IMR-90 (cell line): ENCODE measurements around the gene TSEN54. TPM values are rescaled to one million over a fixed set of nuclear protein-coding genes. Genes with fewer than 3 reads are reported as not detected.

Source experiments
- ATAC-seq: fragments of 200-7000 bp; cut with Tn5 transposase; 2 replicates; pipeline ENCODE4 v1.9.1; 2020; ENCODE audit warnings: low read depth, mild to moderate bottlenecking, moderate library complexity
- BruUV-seq: library from RNA; stranded (reverse); fragments of 400-500 nt; replicated peaks from 2 replicates; lab custom pipeline; 2021; lab: Mats Ljungman, UMichigan
- CTCF ChIA-PET: fragments of 300-600 bp; formaldehyde crosslinking; extraction: SDS; loops from one replicate; lab custom pipeline; 2021; ENCODE audit warnings: antibody characterized with exemption; lab: Yijun Ruan, JAX
- POLR2A ChIA-PET: fragments of 300-600 bp; sonication (Branson Sonifier 250); formaldehyde crosslinking; loops from one replicate; lab custom pipeline; 2022; ENCODE audit warnings: antibody characterized with exemption; ENCODE audit not compliant: unreplicated experiment; lab: Charles Lee
- DNase-seq: peaks from one replicate; pipeline ENCODE4 v3.0.0; 2013
- H2AFZ ChIP-seq: replicated peaks from 2 replicates; pipeline ENCODE3; 2013; ENCODE audit warnings: low read length, mild to moderate bottlenecking; ENCODE audit not compliant: poor library complexity
- H2AK5ac ChIP-seq: 2 replicates; pipeline ENCODE4 v1.6.1; 2013; ENCODE audit warnings: low read depth, low read length, inconsistent platforms
- H2AK9ac ChIP-seq: replicated peaks from 2 replicates; pipeline ENCODE3; 2013; ENCODE audit warnings: mild to moderate bottlenecking, low read depth, low read length, moderate library complexity; ENCODE audit not compliant: poor library complexity
- H2BK120ac ChIP-seq: 2 replicates; pipeline ENCODE4 v1.6.1; 2013; ENCODE audit warnings: low read depth, low read length, inconsistent platforms
- H2BK15ac ChIP-seq: 3 replicates; pipeline ENCODE4 v1.6.1; 2013; ENCODE audit warnings: low read depth, low read length, inconsistent platforms
- H2BK20ac ChIP-seq: 2 replicates; pipeline ENCODE4 v1.6.1; 2013; ENCODE audit warnings: low read depth, mild to moderate bottlenecking, inconsistent platforms, low read length, moderate library complexity
- H2BK5ac ChIP-seq: 2 replicates; pipeline ENCODE4 v1.6.1; 2013; ENCODE audit warnings: mild to moderate bottlenecking, low read depth, low read length, inconsistent platforms; ENCODE audit not compliant: poor library complexity, severe bottlenecking
- H3K14ac ChIP-seq: replicated peaks from 2 replicates; pipeline ENCODE4 v1.6.1; 2013; ENCODE audit warnings: low read depth, low read length, inconsistent platforms
- H3K18ac ChIP-seq: 2 replicates; pipeline ENCODE4 v1.6.1; 2013; ENCODE audit warnings: low read depth, low read length, control low read depth
- H3K23ac ChIP-seq: 2 replicates; pipeline ENCODE4 v1.6.1; 2013; ENCODE audit warnings: low read depth, low read length, inconsistent platforms
- H3K27ac ChIP-seq: 2 replicates; pipeline ENCODE4 v1.5.1; 2013; ENCODE audit warnings: mild to moderate bottlenecking, control low read depth, low read length; ENCODE audit not compliant: insufficient read depth
- H3K27me3 ChIP-seq: 2 replicates; pipeline ENCODE4 v1.6.1; 2013; ENCODE audit warnings: low read length; ENCODE audit not compliant: control insufficient read depth, insufficient read depth
- H3K36me3 ChIP-seq: 2 replicates; pipeline ENCODE4 v1.6.1; 2013; ENCODE audit warnings: low read length, mixed read lengths; ENCODE audit not compliant: control insufficient read depth, insufficient read depth
- H3K4ac ChIP-seq: 2 replicates; pipeline ENCODE4 v1.6.1; 2013; ENCODE audit warnings: low read depth, low read length, inconsistent platforms
- H3K4me1 ChIP-seq: 2 replicates; pipeline ENCODE4 v1.6.1; 2013; ENCODE audit warnings: low read length, mixed read lengths; ENCODE audit not compliant: control insufficient read depth, insufficient read depth
- H3K4me2 ChIP-seq: 2 replicates; pipeline ENCODE4 v1.6.1; 2013; ENCODE audit warnings: low read depth, mild to moderate bottlenecking, control low read depth, low read length, moderate library complexity
- H3K4me3 ChIP-seq: 2 replicates; pipeline ENCODE4 v1.5.1; 2013; ENCODE audit warnings: low read depth, mild to moderate bottlenecking, control low read depth, low read length, moderate library complexity; ENCODE audit not compliant: insufficient read depth
- H3K56ac ChIP-seq: 2 replicates; pipeline ENCODE4 v1.6.1; 2013; ENCODE audit warnings: low read length, inconsistent platforms; ENCODE audit not compliant: insufficient read depth; ENCODE audit errors: extremely low read depth
- H3K79me1 ChIP-seq, 2 experiments: 2 replicates each; pipeline ENCODE4 v1.6.1; 2013; ENCODE audit warnings: low read length in 2 of 2, inconsistent platforms in 1 of 2, low read depth in 1 of 2
- H3K9ac ChIP-seq: 2 replicates; pipeline ENCODE4 v1.6.1; 2013; ENCODE audit warnings: low read depth, low read length, control low read depth
- H3K9me1 ChIP-seq: 2 replicates; pipeline ENCODE4 v1.6.1; 2013; ENCODE audit warnings: low read length, inconsistent platforms; ENCODE audit not compliant: insufficient read depth
- H3K9me3 ChIP-seq: 2 replicates; pipeline ENCODE4 v1.6.1; 2013; ENCODE audit warnings: low read length; ENCODE audit not compliant: control insufficient read depth, insufficient read depth
- H4K20me1 ChIP-seq: 2 replicates; pipeline ENCODE4 v1.6.1; 2013; ENCODE audit warnings: low read length, inconsistent platforms; ENCODE audit not compliant: insufficient read depth
- H4K5ac ChIP-seq: 2 replicates; pipeline ENCODE4 v1.6.1; 2013; ENCODE audit warnings: mild to moderate bottlenecking, low read depth, low read length, control low read depth
- H4K8ac ChIP-seq, 2 experiments: 2 replicates each; pipeline ENCODE4 v1.6.1; 2013; ENCODE audit warnings: low read depth in 2 of 2, low read length in 2 of 2, control low read depth in 1 of 2, inconsistent platforms in 1 of 2
- H4K91ac ChIP-seq: 2 replicates; pipeline ENCODE4 v1.6.1; 2013; ENCODE audit warnings: low read depth, low read length, inconsistent platforms; ENCODE audit not compliant: insufficient read depth
- CEBPB ChIP-seq: IDR thresholded peaks from 2 replicates; pipeline ENCODE4 v1.6.1; 2012; ENCODE audit warnings: low read depth, low read length, improper control_type of control experiment
- MAZ ChIP-seq: IDR thresholded peaks from 2 replicates; pipeline ENCODE4 v1.6.1; 2012; ENCODE audit warnings: low read depth, mild to moderate bottlenecking, low read length, improper control_type of control experiment, moderate library complexity, borderline replicate concordance
- RAD21 ChIP-seq: IDR thresholded peaks from 2 replicates; pipeline ENCODE4 v1.6.1; 2012; ENCODE audit warnings: low read length, improper control_type of control experiment
- SMC3 ChIP-seq: fragments of 150-350 bp; IDR thresholded peaks from 2 replicates; pipeline ENCODE4 v1.6.1; 2016; ENCODE audit warnings: low read depth, mild to moderate bottlenecking, antibody characterized with exemption, low read length, moderate library complexity
- USF2 ChIP-seq: fragments of 150-350 bp; IDR thresholded peaks from 2 replicates; pipeline ENCODE4 v1.6.1; 2017; ENCODE audit warnings: mild to moderate bottlenecking, antibody characterized with exemption, low read length, low read depth
- WGBS, 2 experiments: methylation state at CpG; one replicate each; pipeline versions ENCODE4 v1.1.5 to v1.1.7; 2013; ENCODE audit warnings: missing lambda C conversion rate in 2 of 2; ENCODE audit not compliant: insufficient read length in 1 of 2; ENCODE audit errors: extremely low coverage in 2 of 2; 5-methylcytosine and 5-hydroxymethylcytosine counted together
- dilution Hi-C: fragments of 300-500 bp; cut with HindIII; formaldehyde crosslinking; loops from one replicate; pipeline ENCODE4 v1.14.3; 2018; ENCODE audit warnings: low sequenced_read_pairs; ENCODE audit not compliant: unreplicated experiment
- in situ Hi-C: fragments of 300-500 bp; cut with MboI; formaldehyde crosslinking; loops from 3 replicates; pipeline ENCODE4 v1.14.3; 2019; ENCODE audit warnings: low sequenced_read_pairs, inconsistent platforms, mixed read lengths
- intact Hi-C: fragments of 100-400 bp; cut with micrococcal nuclease; formaldehyde crosslinking; loops from 2 replicates; pipeline ENCODE4 v1.10.0; 2022
- polyA plus RNA-seq, 3 experiments: library from polyadenylated mRNA; depleted of rRNA; stranded (reverse); fragments of >200 nt; gene quantifications; 2 replicates each; pipeline ENCODE4 v1.2.3, GENCODE V29; 2012; ENCODE audit warnings: low replicate concordance in 1 of 3
- total RNA-seq: library from RNA; depleted of rRNA; stranded (reverse); fragments of >200 nt; gene quantifications from 2 replicates; pipeline ENCODE4 v1.2.3, GENCODE V29; 2012
- TF ChIP-seq, protein P1 (sequence below): conservative IDR thresholded peaks from 2 replicates; pipeline ENCODE4 v1.5.1; 2012; ENCODE audit warnings: mild to moderate bottlenecking, low read depth, low read length, improper control_type of control experiment

The TSEN54 gene
- total and polyA plus RNA-seq, 2 of the 4 experiments (the other 2 are of a cell fraction), result 7.2 to 14.9 TPM

GRCh38 chr17:75535119-75535537, 18.8 kb downstream of the TSEN54 start:
- no peak overlapping the region for H3K4me2 ChIP-seq
- H3K79me1 ChIP-seq, result no peaks in the 10 kb centered on the region
- no peak for TF ChIP-seq CEBPB
- TF ChIP-seq, protein P1, sequence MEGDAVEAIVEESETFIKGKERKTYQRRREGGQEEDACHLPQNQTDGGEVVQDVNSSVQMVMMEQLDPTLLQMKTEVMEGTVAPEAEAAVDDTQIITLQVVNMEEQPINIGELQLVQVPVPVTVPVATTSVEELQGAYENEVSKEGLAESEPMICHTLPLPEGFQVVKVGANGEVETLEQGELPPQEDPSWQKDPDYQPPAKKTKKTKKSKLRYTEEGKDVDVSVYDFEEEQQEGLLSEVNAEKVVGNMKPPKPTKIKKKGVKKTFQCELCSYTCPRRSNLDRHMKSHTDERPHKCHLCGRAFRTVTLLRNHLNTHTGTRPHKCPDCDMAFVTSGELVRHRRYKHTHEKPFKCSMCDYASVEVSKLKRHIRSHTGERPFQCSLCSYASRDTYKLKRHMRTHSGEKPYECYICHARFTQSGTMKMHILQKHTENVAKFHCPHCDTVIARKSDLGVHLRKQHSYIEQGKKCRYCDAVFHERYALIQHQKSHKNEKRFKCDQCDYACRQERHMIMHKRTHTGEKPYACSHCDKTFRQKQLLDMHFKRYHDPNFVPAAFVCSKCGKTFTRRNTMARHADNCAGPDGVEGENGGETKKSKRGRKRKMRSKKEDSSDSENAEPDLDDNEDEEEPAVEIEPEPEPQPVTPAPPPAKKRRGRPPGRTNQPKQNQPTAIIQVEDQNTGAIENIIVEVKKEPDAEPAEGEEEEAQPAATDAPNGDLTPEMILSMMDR, result no peak
- TF ChIP-seq SMC3, result no peak
- no peak for TF ChIP-seq MAZ
- no peak for TF ChIP-seq RAD21
- no peak for TF ChIP-seq USF2
- H2BK20ac ChIP-seq, result no peak overlapping the region
- H2AFZ ChIP-seq, result no peak overlapping the region
- no peak overlapping the region for H2AK5ac ChIP-seq
- WGBS, 2 experiments, result 65% methylated on average over 5 of the region's 15 CpGs; no CpG with 5 or more reads in 1 of the 2 experiments
- no peak overlapping the region for H3K23ac ChIP-seq
- no peak overlapping the region for H4K8ac ChIP-seq
- H3K27ac ChIP-seq, result no peak overlapping the region
- H3K36me3 ChIP-seq, result no peaks in the 10 kb centered on the region
- H3K9me1 ChIP-seq, result no peaks in the 10 kb centered on the region
- no peak overlapping the region for H4K5ac ChIP-seq
- in situ Hi-C loops (no loop called here), dilution Hi-C loops (no loop called here), intact Hi-C loops (no loop called here)
- H3K56ac ChIP-seq, result no peak overlapping the region
- H2BK15ac ChIP-seq, result no peak overlapping the region
- H4K20me1 ChIP-seq, result no peaks in the 10 kb centered on the region
- no peak overlapping the region for H3K14ac ChIP-seq
- CTCF ChIA-PET, result no interaction called here
- H3K27me3 ChIP-seq, result peaks cover 40% of the 10 kb centered on the region
- ATAC-seq (no peak), DNase-seq (no peak)
- no peak overlapping the region for H2BK5ac ChIP-seq
- no peak overlapping the region for H2AK9ac ChIP-seq
- no peak overlapping the region for H3K18ac ChIP-seq
- H4K91ac ChIP-seq, result no peak overlapping the region
- no TSS peak for BruUV-seq
- no peak overlapping the region for H3K9ac ChIP-seq
- no peaks in the 10 kb centered on the region for H3K4me1 ChIP-seq
- no peaks in the 10 kb centered on the region for H3K9me3 ChIP-seq
- no peak overlapping the region for H2BK120ac ChIP-seq
- H3K4ac ChIP-seq, result no peak overlapping the region
- no peak overlapping the region for H3K4me3 ChIP-seq
- POLR2A ChIA-PET, result no interaction called here
